22Rv1 (cell line): Measurements from ENCODE around the gene SETBP1.

Experiments used
- ZFX ChIP-seq: fragments of 450-650 bp; IDR thresholded peaks from 2 replicates; pipeline ENCODE4 v1.6.1; 2017; ENCODE audit warnings: antibody characterized with exemption, borderline replicate concordance
- TF ChIP-seq, protein P1 (sequence below): fragments of 450-650 bp; IDR thresholded peaks from 2 replicates; pipeline ENCODE4 v1.5.1; 2017; ENCODE audit warnings: mild to moderate bottlenecking

DNA sequence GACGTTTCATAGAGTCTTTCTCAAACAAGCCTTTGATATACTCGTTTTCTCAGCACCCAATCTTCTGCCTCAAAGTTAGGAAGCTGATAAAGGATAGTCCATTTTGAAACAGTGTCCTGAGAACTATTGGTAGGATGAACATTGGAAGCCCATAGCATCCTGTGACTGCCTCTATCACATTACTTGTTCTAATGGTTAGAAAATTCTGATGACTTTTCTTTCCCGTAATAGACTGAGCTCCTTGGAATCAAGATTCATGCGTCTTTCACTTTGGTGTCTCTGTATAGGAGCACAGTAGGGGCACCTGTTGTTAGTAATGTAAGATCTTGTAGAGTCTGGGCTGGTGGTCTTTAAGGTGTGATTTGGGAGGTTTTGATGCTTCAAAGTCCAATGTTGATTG, 87.1 kb downstream of the SETBP1 start:
- TF ChIP-seq, protein P1, sequence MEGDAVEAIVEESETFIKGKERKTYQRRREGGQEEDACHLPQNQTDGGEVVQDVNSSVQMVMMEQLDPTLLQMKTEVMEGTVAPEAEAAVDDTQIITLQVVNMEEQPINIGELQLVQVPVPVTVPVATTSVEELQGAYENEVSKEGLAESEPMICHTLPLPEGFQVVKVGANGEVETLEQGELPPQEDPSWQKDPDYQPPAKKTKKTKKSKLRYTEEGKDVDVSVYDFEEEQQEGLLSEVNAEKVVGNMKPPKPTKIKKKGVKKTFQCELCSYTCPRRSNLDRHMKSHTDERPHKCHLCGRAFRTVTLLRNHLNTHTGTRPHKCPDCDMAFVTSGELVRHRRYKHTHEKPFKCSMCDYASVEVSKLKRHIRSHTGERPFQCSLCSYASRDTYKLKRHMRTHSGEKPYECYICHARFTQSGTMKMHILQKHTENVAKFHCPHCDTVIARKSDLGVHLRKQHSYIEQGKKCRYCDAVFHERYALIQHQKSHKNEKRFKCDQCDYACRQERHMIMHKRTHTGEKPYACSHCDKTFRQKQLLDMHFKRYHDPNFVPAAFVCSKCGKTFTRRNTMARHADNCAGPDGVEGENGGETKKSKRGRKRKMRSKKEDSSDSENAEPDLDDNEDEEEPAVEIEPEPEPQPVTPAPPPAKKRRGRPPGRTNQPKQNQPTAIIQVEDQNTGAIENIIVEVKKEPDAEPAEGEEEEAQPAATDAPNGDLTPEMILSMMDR: no peak
- no peak for TF ChIP-seq ZFX
